ENCODE measurements around the gene IL2RA. TPM values are rescaled to one million over a fixed set of nuclear protein-coding genes. Genes with fewer than 3 reads are reported as not detected.

The IL2RA gene
- total RNA-seq, 2 donors from 2014 or later = not detected

DNA sequence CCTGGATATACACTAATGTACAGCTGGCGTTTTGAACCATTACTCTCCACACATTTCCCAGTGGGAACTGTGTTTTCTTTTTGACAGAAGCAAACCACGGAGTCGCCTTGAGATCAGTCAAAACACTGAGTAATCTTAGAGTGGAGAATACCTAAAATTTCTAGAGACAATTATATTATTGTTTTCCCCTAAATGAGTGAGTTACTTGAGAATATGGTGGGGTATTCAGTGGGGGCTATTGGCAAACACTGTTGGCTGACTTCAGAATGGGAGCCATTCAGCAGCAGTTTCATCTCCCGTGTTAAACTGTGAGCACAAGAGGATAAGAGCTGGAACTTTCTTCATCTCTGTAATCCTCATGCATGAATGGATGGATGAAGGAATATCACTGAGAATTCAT lies 6.2 kb downstream of the IL2RA start:
- Histone ChIP-seq H3K36me3 (ENCODE audit: control insufficient read depth, insufficient read depth, low read length) (no peaks in the 10 kb centered on the region), H3K4me3 (ENCODE audit: low read length) (no peak overlapping the region), H3K4me1 (ENCODE audit: control insufficient read depth, insufficient read depth, low read length) (no peaks in the 10 kb centered on the region), H3K9me3 (ENCODE audit: control insufficient read depth, low read length) (no peaks in the 10 kb centered on the region), H3K9ac (ENCODE audit: extremely low read depth, low read length, poor library complexity, severe bottlenecking) (no peak overlapping the region), H3K27ac (ENCODE audit: low read depth, low read length) (no peak overlapping the region), H3K27me3 (ENCODE audit: control insufficient read depth, insufficient read depth, low read length, poor library complexity, severe bottlenecking) (peaks cover 20% of the 10 kb centered on the region)
- Mint-ChIP-seq H3K4me1 (peaks cover under 1% of the 10 kb centered on the region), H3K27ac (no peak overlapping the region), H3K36me3 (ENCODE audit: low read depth) (no peaks in the 10 kb centered on the region), H3K9me3 (no peaks in the 10 kb centered on the region), H3K4me3 (no peak overlapping the region), H3K27me3 (ENCODE audit: insufficient read depth) (peaks cover 7% of the 10 kb centered on the region)
- WGBS, 2 experiments (ENCODE audit: insufficient coverage in 1 of 2, insufficient read length in 1 of 2) = 81 to 100% methylated on average over 1 to 4 of the region's 4 CpGs
- no peak for TF ChIP-seq CTCF (conservative IDR thresholded peaks at IDR 0.05)
- no peak for DNase-seq

DNA sequence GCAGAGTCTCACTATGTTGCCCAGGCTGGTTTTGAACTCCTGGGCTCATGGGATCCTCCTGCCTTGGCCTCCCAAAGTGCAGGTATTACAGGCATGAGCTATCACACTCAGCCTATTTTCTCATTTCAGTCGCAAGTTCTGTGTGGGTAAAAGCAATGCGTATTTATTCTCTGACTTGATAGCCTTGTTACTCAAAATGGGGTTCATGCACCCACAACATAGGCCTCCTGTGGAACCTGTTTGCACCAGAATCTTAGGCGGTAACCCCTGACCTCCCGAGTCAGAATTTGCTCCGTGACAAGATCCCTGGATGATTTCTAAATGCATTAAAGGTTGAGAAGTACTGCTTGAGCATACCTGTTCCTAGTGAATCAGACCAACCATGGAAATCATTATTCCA lies 7.3 kb downstream of the IL2RA start:
- Histone ChIP-seq H3K36me3 (ENCODE audit: control insufficient read depth, insufficient read depth, low read length) (no peaks in the 10 kb centered on the region), H3K27ac (ENCODE audit: low read depth, low read length) (no peak overlapping the region), H3K4me3 (ENCODE audit: low read length) (no peak overlapping the region), H3K27me3 (ENCODE audit: control insufficient read depth, insufficient read depth, low read length, poor library complexity, severe bottlenecking) (peaks cover 17% of the 10 kb centered on the region), H3K4me1 (ENCODE audit: control insufficient read depth, insufficient read depth, low read length) (no peaks in the 10 kb centered on the region), H3K9ac (ENCODE audit: extremely low read depth, low read length, poor library complexity, severe bottlenecking) (no peak overlapping the region), H3K9me3 (ENCODE audit: control insufficient read depth, low read length) (no peaks in the 10 kb centered on the region)
- H3K27me3 Mint-ChIP-seq (ENCODE audit: insufficient read depth) = peaks cover 7% of the 10 kb centered on the region
- peaks cover 5% of the 10 kb centered on the region for H3K4me1 Mint-ChIP-seq
- no peak overlapping the region for H3K4me3 Mint-ChIP-seq
- TF ChIP-seq CTCF (conservative IDR thresholded peaks at IDR 0.05) = no peak
- H3K36me3 Mint-ChIP-seq (ENCODE audit: low read depth) = no peaks in the 10 kb centered on the region
- no peak overlapping the region for H3K27ac Mint-ChIP-seq
- 85 to 89% methylated on average over 5 of the region's 5 CpGs for WGBS, 2 experiments (ENCODE audit: insufficient coverage in 1 of 2, insufficient read length in 1 of 2)
- DNase-seq = peak; percentile 4
- no peaks in the 10 kb centered on the region for H3K9me3 Mint-ChIP-seq

DNA sequence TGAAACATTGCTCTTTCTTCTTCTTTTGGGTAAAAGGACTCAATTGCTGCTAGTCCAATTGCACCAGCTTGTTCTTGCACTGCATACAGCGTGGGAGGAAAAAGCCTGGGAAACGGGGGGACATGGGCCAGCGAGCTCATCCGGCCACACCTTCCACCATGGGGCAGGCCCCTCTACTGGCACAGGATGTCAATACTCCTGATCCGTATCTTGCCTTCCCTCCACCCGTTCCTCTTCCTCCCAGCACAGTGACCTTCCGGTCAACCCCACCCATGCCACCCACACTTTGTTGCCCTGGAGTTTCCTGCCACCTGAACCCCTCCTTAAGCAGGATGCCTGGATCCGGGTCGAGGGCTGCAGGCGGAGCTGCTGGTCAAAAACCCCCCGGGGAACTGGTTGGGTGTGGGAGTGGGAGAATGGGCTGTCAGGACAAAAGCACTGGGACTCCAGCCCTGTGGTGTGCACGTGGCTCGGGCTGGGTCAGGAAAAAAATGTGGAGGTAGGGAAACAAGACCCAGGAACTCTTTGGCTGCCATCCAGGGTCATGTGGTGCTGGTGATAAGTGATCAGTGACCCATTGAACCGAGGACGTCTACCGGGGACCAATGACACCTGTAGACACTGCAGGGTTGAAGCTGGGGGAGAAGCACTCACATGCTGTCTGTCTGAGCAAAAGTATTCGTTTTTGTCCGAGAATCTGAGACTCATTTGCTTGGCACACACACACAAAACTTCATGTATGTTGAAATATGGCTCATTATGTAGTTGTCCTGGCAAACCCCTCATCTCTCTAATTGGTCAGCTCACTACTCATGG lies 8.1 kb downstream of the IL2RA start:
- Mint-ChIP-seq H3K4me3 (no peak overlapping the region), H3K4me1 (peaks cover 5% of the 10 kb centered on the region), H3K27ac (no peak overlapping the region), H3K27me3 (ENCODE audit: insufficient read depth) (peaks cover 7% of the 10 kb centered on the region), H3K9me3 (no peaks in the 10 kb centered on the region), H3K36me3 (ENCODE audit: low read depth) (no peaks in the 10 kb centered on the region)
- WGBS, 2 experiments (ENCODE audit: insufficient coverage in 1 of 2, insufficient read length in 1 of 2) = 91 to 92% methylated on average over 12 to 18 of the region's 18 CpGs
- H3K9me3 ChIP-seq (ENCODE audit: control insufficient read depth, low read length) = no peaks in the 10 kb centered on the region
- no peak overlapping the region for H3K9ac ChIP-seq (ENCODE audit: extremely low read depth, low read length, poor library complexity, severe bottlenecking)
- no peak for DNase-seq
- H3K4me1 ChIP-seq (ENCODE audit: control insufficient read depth, insufficient read depth, low read length) = no peaks in the 10 kb centered on the region
- no peak overlapping the region for H3K4me3 ChIP-seq (ENCODE audit: low read length)
- no peaks in the 10 kb centered on the region for H3K36me3 ChIP-seq (ENCODE audit: control insufficient read depth, insufficient read depth, low read length)
- H3K27me3 ChIP-seq (ENCODE audit: control insufficient read depth, insufficient read depth, low read length, poor library complexity, severe bottlenecking) = peaks cover 12% of the 10 kb centered on the region
- TF ChIP-seq CTCF (conservative IDR thresholded peaks at IDR 0.05) = no peak
- H3K27ac ChIP-seq (ENCODE audit: low read depth, low read length) = no peak overlapping the region

Data from endodermal cell (in vitro differentiated cells).